ENCODE data around the gene SAAL1.
A peak's percentile ranks its signal among the peaks of the same experiment; 100 is the strongest.
"Not testable (repeated sequence)": the region's sequence is repeated elsewhere in the genome, so short reads cannot be mapped to it uniquely, and the experiment has no call there.

Gene SAAL1

GRCh38 chr11:18105802-18106574 is at the start of gene SAAL1:
Gene SAAL1 (minus strand): TSS chr11:18106082. CDS start chr11:18106041, 41 bp downstream.
- H3K27ac Mint-ChIP-seq = peak within 1 kb of the TSS; percentile 90
- peak within 1 kb of the TSS; percentile 96 for H3K4me3 Mint-ChIP-seq
- peaks cover 37% of the 10 kb centered on the region for H3K4me1 Mint-ChIP-seq (ENCODE audit: low read depth)
- H3K36me3 Mint-ChIP-seq = peaks cover 9% of the 10 kb centered on the region
- H3K9me3 Mint-ChIP-seq (ENCODE audit: low read depth) = no peaks in the 10 kb centered on the region
- peaks cover 4% of the 10 kb centered on the region for H3K27me3 Mint-ChIP-seq

DNA sequence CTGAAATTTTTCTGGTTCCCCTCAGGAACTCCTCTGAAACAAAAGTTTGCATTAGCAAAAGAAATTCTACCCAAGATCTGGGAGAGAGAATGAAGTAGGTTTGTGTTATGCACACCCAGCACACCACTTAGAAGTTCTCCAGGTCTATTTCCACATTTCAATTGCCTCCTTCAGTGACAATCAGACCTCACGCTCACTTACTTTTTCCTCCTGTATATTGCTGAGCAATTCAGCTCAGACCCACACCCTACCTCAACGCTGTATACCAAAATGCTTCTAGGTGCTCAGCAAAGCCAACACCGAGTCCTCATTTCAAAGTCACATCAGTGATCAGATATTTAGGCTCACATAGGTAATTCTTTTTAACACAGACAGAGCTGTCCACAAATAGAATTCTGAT is 45.7 kb upstream of the SAAL1 start:
- H3K27me3 Mint-ChIP-seq = peaks cover 18% of the 10 kb centered on the region

GRCh38 chr11:18145837-18146236 is 40.0 kb upstream of the SAAL1 start:
- Mint-ChIP-seq H3K9me3 (ENCODE audit: low read depth) (no peaks in the 10 kb centered on the region), H3K36me3 (no peaks in the 10 kb centered on the region), H3K4me1 (ENCODE audit: low read depth) (peaks cover 5% of the 10 kb centered on the region), H3K4me3 (no peak overlapping the region), H3K27ac (no peak overlapping the region), H3K27me3 (peaks cover 23% of the 10 kb centered on the region)

More for the DNA sequence above, 45.7 kb upstream of the SAAL1 start:
- no peaks in the 10 kb centered on the region for H3K9me3 Mint-ChIP-seq (ENCODE audit: low read depth)
- no peak overlapping the region for H3K27ac Mint-ChIP-seq
- no peaks in the 10 kb centered on the region for H3K36me3 Mint-ChIP-seq
- no peak overlapping the region for H3K4me3 Mint-ChIP-seq
- no peaks in the 10 kb centered on the region for H3K4me1 Mint-ChIP-seq (ENCODE audit: low read depth)

DNA sequence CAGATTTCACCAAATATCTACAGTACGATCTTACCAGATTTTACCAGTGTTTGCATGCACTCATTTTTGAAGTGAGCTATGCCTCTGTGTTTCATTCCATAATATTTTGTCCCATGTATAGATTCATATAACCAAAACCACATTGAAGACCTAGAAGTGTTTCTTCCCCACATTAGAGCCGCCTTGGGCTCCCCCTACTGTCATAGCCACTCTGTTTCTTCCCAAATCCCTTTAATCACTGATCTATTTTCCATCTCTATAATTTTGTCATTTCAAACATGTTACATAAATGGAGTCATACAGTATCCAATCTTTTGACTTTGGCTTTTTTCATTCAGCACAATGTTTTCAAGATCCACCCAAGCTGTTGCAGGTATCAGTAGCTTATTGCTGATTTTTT is 39.1 kb upstream of the SAAL1 start:
- H3K27me3 Mint-ChIP-seq = peaks cover 26% of the 10 kb centered on the region
- H3K27ac Mint-ChIP-seq = no peak overlapping the region
- no peaks in the 10 kb centered on the region for H3K9me3 Mint-ChIP-seq (ENCODE audit: low read depth)
- H3K4me1 Mint-ChIP-seq (ENCODE audit: low read depth) = peaks cover 5% of the 10 kb centered on the region
- H3K36me3 Mint-ChIP-seq = no peaks in the 10 kb centered on the region
- no peak overlapping the region for H3K4me3 Mint-ChIP-seq

DNA sequence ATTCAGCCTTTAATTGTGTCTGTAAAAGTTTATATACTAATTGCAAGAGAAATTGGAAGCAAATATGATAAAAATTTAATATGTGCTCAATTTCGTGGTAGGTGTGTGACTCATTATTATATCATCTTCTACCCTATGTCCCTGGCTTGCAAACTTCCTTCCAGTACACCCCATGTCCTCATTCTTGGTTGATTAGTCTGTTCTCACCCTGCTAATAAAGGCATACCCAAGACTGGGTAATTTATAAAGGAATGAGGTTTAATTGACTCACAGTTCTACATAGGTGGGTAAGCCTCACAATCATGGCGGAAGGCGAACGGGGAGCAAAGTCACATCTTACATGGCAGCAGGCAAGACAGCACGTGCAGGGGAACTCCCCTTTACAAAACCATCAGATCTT is 38.4 kb upstream of the SAAL1 start:
- Mint-ChIP-seq H3K27ac (no peak overlapping the region), H3K4me3 (no peak overlapping the region), H3K9me3 (ENCODE audit: low read depth) (no peaks in the 10 kb centered on the region), H3K27me3 (peaks cover 24% of the 10 kb centered on the region), H3K4me1 (ENCODE audit: low read depth) (peaks cover 5% of the 10 kb centered on the region), H3K36me3 (no peaks in the 10 kb centered on the region)

- no peaks in the 10 kb centered on the region for H3K4me1 Mint-ChIP-seq (ENCODE audit: low read depth)
- H3K9me3 Mint-ChIP-seq (ENCODE audit: low read depth) = no peaks in the 10 kb centered on the region
- no peaks in the 10 kb centered on the region for H3K36me3 Mint-ChIP-seq
- H3K27me3 Mint-ChIP-seq = peaks cover 35% of the 10 kb centered on the region
- no peak overlapping the region for H3K27ac Mint-ChIP-seq
- H3K4me3 Mint-ChIP-seq = no peak overlapping the region
These were observed 34.3 kb upstream of the SAAL1 start for GRCh38 chr11:18140145-18140544.

DNA sequence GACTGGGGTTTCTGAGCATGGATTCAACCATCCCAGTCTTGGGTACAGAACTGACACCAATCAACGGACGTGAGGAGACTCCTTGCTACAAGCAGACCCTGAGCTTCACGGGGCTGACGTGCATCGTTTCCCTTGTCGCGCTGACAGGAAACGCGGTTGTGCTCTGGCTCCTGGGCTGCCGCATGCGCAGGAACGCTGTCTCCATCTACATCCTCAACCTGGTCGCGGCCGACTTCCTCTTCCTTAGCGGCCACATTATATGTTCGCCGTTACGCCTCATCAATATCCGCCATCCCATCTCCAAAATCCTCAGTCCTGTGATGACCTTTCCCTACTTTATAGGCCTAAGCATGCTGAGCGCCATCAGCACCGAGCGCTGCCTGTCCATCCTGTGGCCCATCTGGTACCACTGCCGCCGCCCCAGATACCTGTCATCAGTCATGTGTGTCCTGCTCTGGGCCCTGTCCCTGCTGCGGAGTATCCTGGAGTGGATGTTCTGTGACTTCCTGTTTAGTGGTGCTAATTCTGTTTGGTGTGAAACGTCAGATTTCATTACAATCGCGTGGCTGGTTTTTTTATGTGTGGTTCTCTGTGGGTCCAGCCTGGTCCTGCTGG is 31.4 kb upstream of the SAAL1 start:
- Mint-ChIP-seq H3K9me3 (ENCODE audit: low read depth) (no peaks in the 10 kb centered on the region), H3K27me3 (peaks cover 27% of the 10 kb centered on the region), H3K27ac (no peak overlapping the region), H3K4me3 (no peak overlapping the region), H3K36me3 (no peaks in the 10 kb centered on the region), H3K4me1 (ENCODE audit: low read depth) (no peaks in the 10 kb centered on the region)

DNA sequence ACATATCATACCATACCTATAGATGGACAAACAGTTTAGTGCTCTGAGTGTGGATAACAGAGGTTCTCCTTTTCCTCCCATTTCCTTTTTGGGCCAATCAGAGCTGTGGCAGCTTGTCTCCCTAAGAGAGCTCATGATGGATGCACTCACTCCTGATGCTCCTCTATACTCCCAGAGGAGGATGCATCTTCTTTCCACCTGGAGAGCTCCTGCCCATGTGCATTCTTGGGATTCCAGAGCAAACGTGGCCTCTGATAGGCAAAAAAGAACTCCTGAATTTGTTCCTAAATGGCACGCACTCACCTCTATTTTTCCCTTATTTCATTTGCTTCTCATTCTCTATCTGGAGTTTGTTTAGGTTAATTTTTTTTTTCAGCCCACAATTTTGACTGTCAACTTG is 29.4 kb upstream of the SAAL1 start:
- no peaks in the 10 kb centered on the region for H3K4me1 Mint-ChIP-seq (ENCODE audit: low read depth)
- no peaks in the 10 kb centered on the region for H3K9me3 Mint-ChIP-seq (ENCODE audit: low read depth)
- H3K27ac Mint-ChIP-seq = no peak overlapping the region
- no peak overlapping the region for H3K4me3 Mint-ChIP-seq
- no peaks in the 10 kb centered on the region for H3K36me3 Mint-ChIP-seq
- H3K27me3 Mint-ChIP-seq = peaks cover 28% of the 10 kb centered on the region

DNA sequence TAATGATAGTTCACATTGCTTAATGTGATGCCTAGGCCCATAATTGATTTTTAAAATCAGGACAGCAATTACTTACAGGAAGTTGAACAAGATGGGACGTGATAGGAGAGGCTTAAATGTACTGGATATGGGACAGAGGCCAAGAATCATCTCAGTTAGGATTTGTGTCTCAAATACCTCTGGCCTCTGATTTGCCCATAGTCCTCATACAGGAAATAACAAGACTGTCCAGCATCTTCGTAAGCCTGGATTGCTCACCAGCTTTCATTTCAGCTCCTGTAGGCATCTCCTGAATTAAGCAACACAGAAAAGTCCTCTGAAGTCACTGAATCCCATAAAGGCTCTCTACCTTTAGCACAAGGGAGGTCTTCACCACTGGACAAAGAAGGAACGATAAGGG is 26.5 kb upstream of the SAAL1 start, which contains the start of gene MRGPRX3:
TSS of gene MRGPRX3 (plus strand) at position 231 of the 400 bp plus-strand sequence. CDS start 4,632 bp downstream, outside the sequence.
- Mint-ChIP-seq H3K9me3 (ENCODE audit: low read depth) (no peaks in the 10 kb centered on the region), H3K36me3 (no peaks in the 10 kb centered on the region), H3K27ac (no peak within 1 kb of the TSS), H3K4me1 (ENCODE audit: low read depth) (no peaks in the 10 kb centered on the region), H3K27me3 (peaks cover 30% of the 10 kb centered on the region), H3K4me3 (no peak within 1 kb of the TSS)

DNA sequence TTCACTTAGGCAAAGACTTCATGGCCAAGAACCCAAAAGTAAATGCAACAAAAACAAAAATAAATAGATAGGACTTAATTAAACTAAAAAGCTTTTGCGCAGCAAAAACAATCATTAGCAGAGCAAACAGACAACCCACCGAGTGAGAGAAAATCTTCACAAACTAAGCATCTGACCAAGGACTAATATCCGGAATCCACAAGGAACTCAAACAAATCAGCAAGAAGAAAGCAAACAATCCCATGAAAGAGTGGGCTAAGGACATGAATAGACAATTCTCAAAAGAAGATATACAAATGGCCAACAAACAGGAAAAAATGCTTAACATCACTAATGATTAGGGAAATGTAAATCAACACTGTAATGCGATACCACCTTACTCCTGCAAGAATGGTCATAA is 25.2 kb upstream of the SAAL1 start:
- H3K36me3 Mint-ChIP-seq; H3K9me3 Mint-ChIP-seq (ENCODE audit: low read depth); H3K4me3 Mint-ChIP-seq; H3K4me1 Mint-ChIP-seq (ENCODE audit: low read depth); H3K27ac Mint-ChIP-seq: not testable (repeated sequence)
- peaks cover 24% of the 10 kb centered on the region for H3K27me3 Mint-ChIP-seq

DNA sequence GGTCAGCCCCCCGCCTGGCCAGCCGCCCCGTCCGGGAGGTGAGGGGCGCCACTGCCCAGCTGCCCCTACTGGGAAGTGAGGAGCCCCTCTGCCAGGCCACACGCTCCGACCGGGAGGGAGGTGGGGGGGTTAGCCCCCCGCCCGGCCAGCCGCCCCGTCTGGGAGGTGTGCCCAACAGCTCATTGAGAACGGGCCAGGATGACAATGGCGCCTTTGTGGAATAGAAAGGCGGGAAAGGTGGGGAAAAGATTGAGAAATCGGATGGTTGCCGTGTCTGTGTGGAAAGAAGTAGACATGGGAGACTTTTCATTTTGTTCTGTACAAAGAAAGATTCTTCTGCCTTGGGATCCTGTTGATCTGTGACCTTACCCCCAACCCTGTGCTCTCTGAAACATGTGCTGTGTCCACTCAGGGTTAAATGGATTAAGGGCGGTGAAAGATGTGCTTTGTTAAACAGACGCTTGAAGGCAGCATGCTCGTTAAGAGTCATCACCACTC is 15.5 kb upstream of the SAAL1 start:
- H3K27ac Mint-ChIP-seq; H3K9me3 Mint-ChIP-seq (ENCODE audit: low read depth); H3K4me1 Mint-ChIP-seq (ENCODE audit: low read depth); H3K27me3 Mint-ChIP-seq; H3K4me3 Mint-ChIP-seq; H3K36me3 Mint-ChIP-seq: not testable (repeated sequence)

DNA sequence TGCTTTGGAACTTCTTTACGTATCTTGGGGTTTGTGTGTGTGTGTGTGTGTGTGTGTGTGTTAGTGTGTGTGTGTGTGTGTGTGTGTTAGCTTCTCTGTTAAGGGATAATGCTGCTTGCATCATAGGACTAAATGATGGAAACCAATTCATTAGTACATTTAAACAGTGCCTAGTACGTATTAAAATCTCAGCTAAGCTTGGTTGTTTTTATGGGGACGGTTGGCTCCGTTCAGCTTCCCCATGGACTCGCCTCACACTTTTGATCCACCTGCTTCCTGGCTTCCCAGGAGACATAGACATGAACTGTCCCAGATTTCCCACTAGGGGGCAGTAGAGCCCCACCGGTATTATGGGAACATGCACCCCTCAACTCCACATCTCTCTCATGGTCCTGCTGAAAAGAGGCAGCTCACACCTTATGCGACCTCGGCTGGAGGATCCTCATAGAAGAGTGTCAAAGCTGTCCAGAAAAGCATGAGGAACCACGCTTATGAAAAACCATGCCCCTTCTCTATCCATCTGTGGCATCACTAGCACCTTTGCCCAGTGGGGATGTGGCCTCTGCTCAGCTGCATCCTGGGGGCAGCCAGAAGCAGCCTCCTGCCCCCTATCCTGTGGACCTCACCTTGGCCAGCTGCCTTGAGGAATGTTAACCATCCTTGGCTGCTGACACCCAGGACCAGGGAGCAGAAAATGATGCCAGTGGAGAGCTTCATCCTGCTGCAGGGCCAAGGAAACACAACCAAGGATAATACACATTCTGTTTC is 9.7 kb upstream of the SAAL1 start:
- H3K36me3 Mint-ChIP-seq = no peaks in the 10 kb centered on the region
- H3K4me1 Mint-ChIP-seq (ENCODE audit: low read depth) = no peaks in the 10 kb centered on the region
- no peaks in the 10 kb centered on the region for H3K9me3 Mint-ChIP-seq (ENCODE audit: low read depth)
- H3K27me3 Mint-ChIP-seq = peaks cover 9% of the 10 kb centered on the region
- H3K4me3 Mint-ChIP-seq = no peak overlapping the region
- H3K27ac Mint-ChIP-seq = no peak overlapping the region

DNA sequence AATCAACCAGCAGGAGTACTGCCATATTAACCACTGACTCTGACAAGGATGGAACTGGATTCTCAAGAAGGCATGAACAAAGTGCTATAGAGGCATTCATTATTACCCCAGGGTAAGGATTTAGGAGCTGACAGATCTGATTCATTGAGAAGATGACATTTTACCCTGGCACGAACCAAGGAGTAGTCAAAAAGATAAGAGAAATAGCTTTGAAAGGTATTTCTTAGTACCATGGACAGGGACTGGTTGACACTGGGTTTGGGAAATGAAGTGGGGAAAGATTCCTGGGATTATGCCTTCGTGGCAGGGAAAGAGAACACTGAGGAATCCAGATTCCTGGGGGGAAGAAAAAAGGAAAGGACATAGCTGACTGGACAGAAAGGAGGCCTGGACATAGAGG is 5.1 kb upstream of the SAAL1 start:
- Mint-ChIP-seq H3K9me3 (ENCODE audit: low read depth) (no peaks in the 10 kb centered on the region), H3K36me3 (no peaks in the 10 kb centered on the region), H3K27ac (no peak overlapping the region), H3K27me3 (peaks cover 13% of the 10 kb centered on the region), H3K4me3 (no peak overlapping the region), H3K4me1 (ENCODE audit: low read depth) (peaks cover 8% of the 10 kb centered on the region)

- no peaks in the 10 kb centered on the region for H3K9me3 Mint-ChIP-seq (ENCODE audit: low read depth)
- peaks cover 5% of the 10 kb centered on the region for H3K27me3 Mint-ChIP-seq
- H3K4me3 Mint-ChIP-seq = no peak overlapping the region
- H3K36me3 Mint-ChIP-seq = no peaks in the 10 kb centered on the region
- peaks cover 21% of the 10 kb centered on the region for H3K4me1 Mint-ChIP-seq (ENCODE audit: low read depth)
- H3K27ac Mint-ChIP-seq = no peak overlapping the region
These were observed 2.4 kb upstream of the SAAL1 start for GRCh38 chr11:18108254-18108653.

DNA sequence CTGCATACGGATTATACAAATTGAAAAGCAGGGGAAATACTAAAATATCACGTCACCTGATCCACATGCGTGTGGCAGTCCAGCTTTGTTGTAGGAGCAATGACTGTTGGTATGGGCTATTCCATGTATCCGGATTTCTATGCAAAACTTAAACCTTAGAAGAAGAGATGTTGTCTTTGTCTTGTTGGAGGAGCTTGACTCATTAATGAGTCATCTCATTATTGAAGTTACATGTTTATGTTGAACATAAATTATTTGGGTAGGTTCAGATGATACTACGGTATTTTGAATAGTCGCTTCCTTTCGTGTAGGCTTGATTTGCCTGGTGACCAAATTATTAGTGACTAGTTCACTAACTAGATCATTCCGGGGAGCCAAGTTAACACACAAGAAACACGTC is 806 bp upstream of the SAAL1 start:
- H3K9me3 Mint-ChIP-seq (ENCODE audit: low read depth) = no peaks in the 10 kb centered on the region

More for the DNA sequence above, 806 bp upstream of the SAAL1 start:
- peak overlapping the region; percentile 96 for H3K4me3 Mint-ChIP-seq
- H3K27ac Mint-ChIP-seq = peak overlapping the region; percentile 24
- peaks cover 30% of the 10 kb centered on the region for H3K4me1 Mint-ChIP-seq (ENCODE audit: low read depth)
- peaks cover 5% of the 10 kb centered on the region for H3K27me3 Mint-ChIP-seq
- peaks cover 3% of the 10 kb centered on the region for H3K36me3 Mint-ChIP-seq

Data from activated naive CD8-positive, alpha-beta T cell (primary cell).